H9 (cell line): ENCODE results near the gene LRMDA. TPM values are rescaled to one million over a fixed set of nuclear protein-coding genes. Genes with fewer than 3 reads are reported as not detected.

Experiments
- DNase-seq: peaks from one replicate; pipeline ENCODE4 v3.0.0-alpha.2; 2017
- H2AFZ ChIP-seq: one replicate; pipeline ENCODE4 v1.6.1; 2013; ENCODE audit warnings: mild to moderate bottlenecking, low read length, control low read depth, moderate library complexity
- H2AK5ac ChIP-seq: 2 replicates; pipeline ENCODE4 v1.6.1; 2013; ENCODE audit warnings: low read length, control low read depth, mixed read lengths; ENCODE audit not compliant: insufficient read length
- H2BK120ac ChIP-seq: one replicate; pipeline ENCODE4 v1.6.1; 2013; ENCODE audit warnings: low read depth, mild to moderate bottlenecking, low read length, control low read depth, inconsistent platforms; ENCODE audit not compliant: poor library complexity, severe bottlenecking
- H2BK12ac ChIP-seq: 2 replicates; pipeline ENCODE4 v1.6.1; 2013; ENCODE audit warnings: low read length, control low read depth, mixed read lengths, low read depth; ENCODE audit not compliant: insufficient read length
- H2BK15ac ChIP-seq: 2 replicates; pipeline ENCODE4 v1.6.1; 2013; ENCODE audit warnings: low read depth, low read length, control low read depth
- H2BK20ac ChIP-seq: one replicate; pipeline ENCODE4 v1.6.1; 2013; ENCODE audit warnings: low read depth, mild to moderate bottlenecking, low read length, control low read depth, inconsistent platforms; ENCODE audit not compliant: poor library complexity, severe bottlenecking
- H2BK5ac ChIP-seq: 2 replicates; pipeline ENCODE4 v1.6.1; 2013; ENCODE audit warnings: low read length, control low read depth, mixed read lengths; ENCODE audit not compliant: insufficient read length
- H3K14ac ChIP-seq: 2 replicates; pipeline ENCODE4 v1.6.1; 2013; ENCODE audit warnings: low read length, control low read depth; ENCODE audit not compliant: insufficient read depth
- H3K18ac ChIP-seq: 2 replicates; pipeline ENCODE4 v1.6.1; 2013; ENCODE audit warnings: low read depth, mild to moderate bottlenecking, mixed read lengths, low read length, control low read depth; ENCODE audit not compliant: insufficient read length
- H3K23ac ChIP-seq: 2 replicates; pipeline ENCODE4 v1.6.1; 2013; ENCODE audit warnings: low read length, control low read depth, mixed read lengths, low read depth; ENCODE audit not compliant: insufficient read length
- H3K23me2 ChIP-seq: 2 replicates; pipeline ENCODE4 v1.6.1; 2013; ENCODE audit warnings: low read depth, mild to moderate bottlenecking, mixed read lengths, low read length, control low read depth; ENCODE audit not compliant: insufficient read length, poor library complexity, severe bottlenecking
- H3K27ac ChIP-seq: 2 replicates; pipeline ENCODE4 v1.5.1; 2013; ENCODE audit warnings: low read length, control low read depth, mixed read lengths, low read depth; ENCODE audit not compliant: insufficient read length
- H3K27me3 ChIP-seq: 2 replicates; pipeline ENCODE4 v1.6.1; 2013; ENCODE audit warnings: low read length, control low read depth, inconsistent platforms; ENCODE audit not compliant: insufficient read depth
- H3K4ac ChIP-seq: 2 replicates; pipeline ENCODE4 v1.6.1; 2013; ENCODE audit warnings: low read depth, mild to moderate bottlenecking, control low read depth, inconsistent platforms, low read length, moderate library complexity
- H3K4me1 ChIP-seq: 2 replicates; pipeline ENCODE4 v1.6.1; 2013; ENCODE audit warnings: low read length, control low read depth, inconsistent platforms; ENCODE audit not compliant: insufficient read depth
- H3K4me2 ChIP-seq: 2 replicates; pipeline ENCODE4 v1.6.1; 2013; ENCODE audit warnings: low read length, control low read depth, mixed read lengths; ENCODE audit not compliant: insufficient read length, insufficient read depth
- H3K56ac ChIP-seq: 2 replicates; pipeline ENCODE4 v1.6.1; 2013; ENCODE audit warnings: low read depth, mild to moderate bottlenecking, mixed read lengths, low read length, control low read depth; ENCODE audit not compliant: insufficient read length
- H3K79me1 ChIP-seq: 2 replicates; pipeline ENCODE4 v1.6.1; 2013; ENCODE audit warnings: low read depth, mild to moderate bottlenecking, moderate library complexity, low read length, control low read depth, inconsistent platforms; ENCODE audit not compliant: insufficient read depth, poor library complexity, severe bottlenecking
- H3K79me2 ChIP-seq: 2 replicates; pipeline ENCODE4 v1.6.1; 2013; ENCODE audit warnings: low read length, control low read depth, inconsistent platforms; ENCODE audit not compliant: insufficient read depth
- H3K9ac ChIP-seq: 2 replicates; pipeline ENCODE4 v1.6.1; 2013; ENCODE audit warnings: low read length, control low read depth, mixed read lengths; ENCODE audit not compliant: insufficient read length; ENCODE audit errors: extremely low read depth
- H3K9me3 ChIP-seq: one replicate; pipeline ENCODE4 v1.6.1; 2013; ENCODE audit warnings: low read depth, low read length, inconsistent platforms; ENCODE audit not compliant: control insufficient read depth
- H3T11ph ChIP-seq: one replicate; pipeline ENCODE4 v1.6.1; 2013; ENCODE audit warnings: mild to moderate bottlenecking, low read length, control low read depth, inconsistent platforms
- H4K20me1 ChIP-seq: one replicate; pipeline ENCODE4 v1.6.1; 2013; ENCODE audit not compliant: control insufficient read depth, insufficient read length, insufficient read depth
- H4K5ac ChIP-seq: 2 replicates; pipeline ENCODE4 v1.6.1; 2013; ENCODE audit warnings: low read depth, mild to moderate bottlenecking, mixed read lengths, low read length, control low read depth; ENCODE audit not compliant: insufficient read length
- H4K8ac ChIP-seq: replicated peaks from 2 replicates; pipeline ENCODE4 v1.6.1; 2013; ENCODE audit warnings: low read length, control low read depth, mixed read lengths, low read depth; ENCODE audit not compliant: insufficient read length
- H4K91ac ChIP-seq: 2 replicates; pipeline ENCODE4 v1.6.1; 2013; ENCODE audit warnings: low read depth, mild to moderate bottlenecking, moderate library complexity, mixed read lengths, low read length, control low read depth; ENCODE audit not compliant: insufficient read length
- H3K27ac Mint-ChIP-seq, 3 experiments: 2 replicates in 2 of 3; 3 replicates in 1 of 3; pipeline ENCODE4 v1.8.0; 2020 to 2021; ENCODE audit warnings: mixed read lengths in 3 of 3, mild to moderate bottlenecking in 1 of 3, moderate library complexity in 1 of 3
- H3K27me3 Mint-ChIP-seq: 2 replicates; pipeline ENCODE4 v1.8.0; 2021; ENCODE audit warnings: low read depth, mild to moderate bottlenecking, moderate library complexity, mixed read lengths
- H3K36me3 Mint-ChIP-seq, 3 experiments: 2 replicates in 2 of 3; 3 replicates in 1 of 3; pipeline ENCODE4 v1.8.0; 2020 to 2021; ENCODE audit warnings: low read depth in 3 of 3, mixed read lengths in 3 of 3; ENCODE audit not compliant: insufficient read depth in 1 of 3
- H3K4me1 Mint-ChIP-seq, 2 experiments: 2 replicates each; pipeline ENCODE4 v1.8.0; 2020; ENCODE audit warnings: mixed read lengths in 2 of 2
- H3K4me3 Mint-ChIP-seq, 2 experiments: 2 replicates in 1 of 2; 3 replicates in 1 of 2; pipeline ENCODE4 v1.8.0; 2020 to 2021; ENCODE audit warnings: mild to moderate bottlenecking in 2 of 2, mixed read lengths in 2 of 2, moderate library complexity in 1 of 2
- H3K9me3 Mint-ChIP-seq, 2 experiments: 2 replicates in 1 of 2; 3 replicates in 1 of 2; pipeline ENCODE4 v1.8.0; 2020; ENCODE audit warnings: mild to moderate bottlenecking in 2 of 2, mixed read lengths in 2 of 2, moderate library complexity in 1 of 2
- CTCF ChIP-seq: fragments of 200-600 bp; sonication (generic); conservative IDR thresholded peaks from 3 replicates; pipeline ENCODE4 v1.8.0; 2021; ENCODE audit warnings: antibody characterized with exemption, mild to moderate bottlenecking
- WGBS: extraction: QIAGEN DNeasy Blood & Tissue Kit; methylation state at CpG from one replicate; pipeline ENCODE4 v1.1.7; 2013; ENCODE audit warnings: missing lambda C conversion rate, low lambda C conversion rate, mixed read lengths; ENCODE audit not compliant: insufficient read length; ENCODE audit errors: extremely low coverage; 5-methylcytosine and 5-hydroxymethylcytosine counted together
- total RNA-seq: library from RNA; stranded (reverse); gene quantifications from 2 replicates; pipeline ENCODE4 v1.2.1, GENCODE V29; 2021

The LRMDA gene
- total RNA-seq, 1 experiment from 2014 or later: 1.8 TPM

GRCh38 chr10:75410132-75411005 lies 21.1 kb upstream of the LRMDA start:
- no CpG with 5 or more reads among the region's 10 CpGs for WGBS
- no peak overlapping the region for H4K5ac ChIP-seq
- H3K27me3 ChIP-seq: peaks cover 87% of the 10 kb centered on the region
- Mint-ChIP-seq H3K9me3 (no peaks in the 10 kb centered on the region; a peak in 3 of 5 replicates), H3K4me1 (peaks cover 19 to 31% of the 10 kb centered on the region in 2 experiments), H3K27ac (no peak overlapping the region), H3K4me3 (peak overlapping the region; percentile 44 to 74), H3K36me3 (no peaks in the 10 kb centered on the region; a peak in 1 of 7 replicates), H3K27me3 (peaks cover 98% of the 10 kb centered on the region)
- H3K9me3 ChIP-seq: no peaks in the 10 kb centered on the region
- no peak overlapping the region for H2BK120ac ChIP-seq
- no peak overlapping the region for H4K91ac ChIP-seq
- no peak overlapping the region for H2AK5ac ChIP-seq
- peaks cover 3% of the 10 kb centered on the region for H4K20me1 ChIP-seq
- no peak overlapping the region for H2BK20ac ChIP-seq
- H3K18ac ChIP-seq: no peak overlapping the region
- H4K8ac ChIP-seq: no peak overlapping the region
- no peak overlapping the region for H2BK15ac ChIP-seq
- H3K4ac ChIP-seq: no peak overlapping the region
- no peaks in the 10 kb centered on the region for H3K79me1 ChIP-seq
- no peaks in the 10 kb centered on the region for H3K79me2 ChIP-seq
- no peak overlapping the region for H3K9ac ChIP-seq
- H3K23me2 ChIP-seq: peaks cover 15% of the 10 kb centered on the region
- no peak for TF ChIP-seq CTCF
- H2AFZ ChIP-seq: no peak overlapping the region
- H3K56ac ChIP-seq: no peak overlapping the region
- H3K4me2 ChIP-seq: no peak overlapping the region
- no peak overlapping the region for H3K27ac ChIP-seq
- no peak overlapping the region for H2BK12ac ChIP-seq
- DNase-seq: no peak
- H3T11ph ChIP-seq: no peak overlapping the region
- no peak overlapping the region for H3K14ac ChIP-seq
- no peaks in the 10 kb centered on the region for H3K4me1 ChIP-seq
- no peak overlapping the region for H2BK5ac ChIP-seq
- H3K23ac ChIP-seq: no peak overlapping the region
